ENCODE measurements around the gene SAXO1.
"Not testable (repeated sequence)": the region's sequence is repeated elsewhere in the genome, so short reads cannot be mapped to it uniquely, and the experiment has no call there.

DNA sequence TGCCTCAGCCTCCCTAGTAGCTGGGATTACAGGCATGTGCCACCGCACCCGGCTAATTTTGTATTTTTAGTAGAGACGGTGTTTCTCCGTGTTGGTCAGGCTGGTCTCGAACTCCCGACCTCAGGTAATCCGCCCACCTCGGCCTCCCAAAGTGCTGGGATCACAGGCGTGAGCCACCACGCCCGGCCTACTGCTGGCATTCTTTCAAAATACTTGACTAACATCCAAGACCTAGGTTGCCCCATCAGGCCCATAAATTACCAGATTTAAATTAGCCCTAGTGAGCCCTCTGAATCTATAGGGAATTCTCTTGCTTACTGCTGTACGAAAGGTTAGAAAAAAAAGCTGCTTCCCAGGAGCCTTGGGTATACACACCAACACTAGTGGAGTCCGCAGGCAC lies 102.4 kb downstream of the SAXO1 start:
- TF ChIP-seq EZH2 (IDR thresholded peaks at IDR 0.05; ENCODE audit: borderline replicate concordance); CTCF (IDR thresholded peaks at IDR 0.05; ENCODE audit: poor library complexity): not testable (repeated sequence)
